GM19240 (cell line): ENCODE data around the gene SHMT2.

Experiments used
- DNase-seq: peaks from one replicate; pipeline ENCODE4 v3.0.0; 2011; ENCODE audit warnings: low spot score; ENCODE audit not compliant: insufficient read length

The SHMT2 gene

GRCh38 chr12:57225680-57226210, 3.8 kb upstream of the SHMT2 start:
- DNase-seq = no peak

- no peak for DNase-seq
These were observed 2.8 kb upstream of the SHMT2 start for GRCh38 chr12:57226588-57227314.

GRCh38 chr12:57227315-57228115, 2.0 kb upstream of the SHMT2 start:
- no peak for DNase-seq

GRCh38 chr12:57229046-57229633, 371 bp upstream of the SHMT2 start:
- no peak for DNase-seq

GRCh38 chr12:57230381-57231155, 1.1 kb downstream of the SHMT2 start:
- DNase-seq = no peak

GRCh38 chr12:57231276-57232021, 1.9 kb downstream of the SHMT2 start:
- DNase-seq = no peak

DNA sequence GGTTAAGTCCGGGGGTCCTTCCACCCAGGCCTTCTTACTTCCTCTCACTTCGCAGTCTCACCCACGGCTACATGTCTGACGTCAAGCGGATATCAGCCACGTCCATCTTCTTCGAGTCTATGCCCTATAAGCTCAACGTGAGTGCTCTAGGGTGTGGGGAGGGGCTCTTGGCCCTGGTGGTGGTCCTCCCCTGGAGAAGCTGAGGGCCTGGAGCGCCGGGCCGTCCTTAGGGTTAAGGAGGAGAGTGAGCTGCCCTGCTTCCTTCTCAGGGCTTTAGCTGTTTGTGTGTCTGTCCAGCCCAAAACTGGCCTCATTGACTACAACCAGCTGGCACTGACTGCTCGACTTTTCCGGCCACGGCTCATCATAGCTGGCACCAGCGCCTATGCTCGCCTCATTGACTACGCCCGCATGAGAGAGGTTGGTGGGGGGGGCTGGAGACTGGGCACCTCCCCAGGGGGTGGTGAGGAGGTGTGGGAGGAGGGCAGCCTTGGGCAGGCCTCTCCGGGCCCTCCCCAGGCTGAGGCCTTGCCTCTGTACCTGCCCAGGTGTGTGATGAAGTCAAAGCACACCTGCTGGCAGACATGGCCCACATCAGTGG, 2.7 kb downstream of the SHMT2 start:
- no peak for DNase-seq

- no peak for DNase-seq
These were observed 4.1 kb downstream of the SHMT2 start for GRCh38 chr12:57233357-57234232.

GRCh38 chr12:57234233-57234570, 4.7 kb downstream of the SHMT2 start:
- no peak for DNase-seq

- DNase-seq = no peak
These were observed 5.1 kb downstream of the SHMT2 start for GRCh38 chr12:57234571-57235016.

DNA sequence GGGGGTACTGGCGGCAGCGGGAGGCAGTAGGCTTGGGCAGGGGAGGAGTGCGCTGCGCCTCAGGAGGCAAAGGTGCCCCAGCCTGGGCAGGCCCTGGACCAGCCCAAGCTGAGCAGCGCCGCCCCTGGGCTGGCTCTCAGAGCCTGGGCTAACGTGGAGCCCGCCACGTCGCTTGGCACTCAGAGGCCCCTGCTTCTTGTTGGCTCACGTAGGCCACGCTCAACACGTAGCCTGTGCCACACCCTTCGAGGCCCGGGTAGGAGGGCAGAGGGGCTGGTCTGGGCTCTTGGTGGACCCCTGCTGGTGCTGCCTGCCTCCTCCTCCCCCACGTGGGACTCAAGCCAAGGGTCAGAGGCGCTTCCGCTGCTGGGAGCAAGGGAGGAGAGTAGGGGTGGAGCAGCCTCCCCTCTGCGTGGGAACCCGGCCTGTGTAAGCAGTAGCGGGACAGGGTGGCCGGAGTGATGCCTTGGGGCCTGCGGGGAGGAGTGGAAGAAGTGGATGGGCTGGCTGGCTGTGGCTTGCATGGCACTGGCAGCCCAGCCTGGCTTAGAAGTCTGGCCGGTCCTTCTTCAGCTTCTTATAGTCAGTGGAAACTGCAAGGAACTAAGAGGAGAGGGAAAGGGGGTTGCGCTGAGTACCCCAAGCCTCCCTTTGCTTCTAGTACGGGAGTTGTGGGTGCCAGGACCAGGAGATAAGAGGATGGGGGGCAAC, 5.7 kb downstream of the SHMT2 start:
- no peak for DNase-seq

GRCh38 chr12:57235728-57236131, 6.2 kb downstream of the SHMT2 start:
- DNase-seq = no peak

GRCh38 chr12:57236201-57236924, 6.9 kb downstream of the SHMT2 start:
- DNase-seq = no peak

GRCh38 chr12:57236925-57237595, 7.5 kb downstream of the SHMT2 start:
- no peak for DNase-seq

GRCh38 chr12:57237596-57237931, 8.1 kb downstream of the SHMT2 start:
- DNase-seq = no peak

DNA sequence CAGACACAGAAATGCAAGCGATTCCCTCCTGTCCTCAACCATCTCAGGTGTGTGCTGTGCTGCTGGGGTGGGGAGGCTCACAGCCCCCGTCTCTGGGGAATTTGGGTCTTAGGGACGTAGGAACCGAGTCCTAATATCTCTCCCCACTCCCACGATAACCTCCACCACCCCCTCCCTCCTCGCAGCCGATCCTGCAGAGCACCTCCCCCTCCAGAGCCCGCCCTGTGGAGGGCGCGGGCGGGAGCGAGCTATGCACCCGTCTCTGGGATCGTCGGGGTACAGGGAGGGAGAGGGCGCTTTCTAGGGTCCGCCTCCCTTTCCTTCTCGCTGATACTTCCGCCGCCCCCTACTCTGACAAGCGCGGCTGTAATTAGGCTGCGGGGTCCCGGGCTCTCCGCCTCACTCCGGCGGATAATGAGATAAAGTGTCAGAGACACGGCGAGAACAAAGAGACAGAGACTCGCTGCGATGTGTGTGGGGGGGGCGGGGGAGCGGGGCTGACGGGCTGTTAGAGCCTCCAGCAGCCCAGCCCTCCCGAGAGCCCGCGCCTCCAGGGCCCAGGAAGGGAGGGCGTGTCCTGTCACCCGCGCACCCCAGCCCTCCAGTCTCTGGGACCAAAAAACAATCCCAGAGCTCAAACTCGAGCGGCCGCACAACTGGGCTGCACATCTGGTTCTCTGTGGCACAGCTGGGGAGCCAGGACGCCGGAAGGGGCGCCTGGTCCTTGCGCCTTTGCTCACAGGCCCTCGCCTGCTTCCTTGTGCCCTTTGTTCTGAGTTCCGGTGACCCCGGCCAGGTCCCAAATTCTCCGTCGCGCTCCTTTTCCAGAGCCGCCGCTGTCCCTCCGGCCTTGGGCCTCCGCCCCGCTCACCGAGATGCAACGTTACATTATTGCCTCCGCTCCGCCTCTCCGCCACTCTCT, 8.7 kb downstream of the SHMT2 start:
- DNase-seq = no peak
